ENCODE measurements around the gene B3GAT1.

- no peak for TF ChIP-seq CTCF (IDR thresholded peaks at IDR 0.05)
- TF ChIP-seq MXI1 (IDR thresholded peaks at IDR 0.05; ENCODE audit: low read depth, low read length): 0 out of 2 replicates have a peak, but pooled peaks have one; percentile 27
- no peak for TF ChIP-seq JUND (IDR thresholded peaks at IDR 0.05)
- no peak for TF ChIP-seq RFX5 (IDR thresholded peaks at IDR 0.05; ENCODE audit: low read length)
- no peak for TF ChIP-seq CHD2 (IDR thresholded peaks at IDR 0.05; ENCODE audit: low read length, partially characterized antibody)
- TF ChIP-seq TAF1 (IDR thresholded peaks at IDR 0.05; ENCODE audit: borderline replicate concordance, low read depth, low read length): no peak
- TF ChIP-seq EP300 (IDR thresholded peaks at IDR 0.05; ENCODE audit: borderline replicate concordance in 1 of 2, low read depth in 1 of 2, low read length in 1 of 2): no peak
- no peak for TF ChIP-seq POLR2AphosphoS5 (IDR thresholded peaks at IDR 0.05; ENCODE audit: low read depth, low read length)
- TF ChIP-seq MAX (IDR thresholded peaks at IDR 0.05; ENCODE audit: low read depth): no peak
- TF ChIP-seq FOSL2 (IDR thresholded peaks at IDR 0.05; ENCODE audit: borderline replicate concordance, low read depth): no peak
- TF ChIP-seq RAD21 (IDR thresholded peaks at IDR 0.05; ENCODE audit: low read length): peak; percentile 29
- no peak for TF ChIP-seq SIN3A (IDR thresholded peaks at IDR 0.05; ENCODE audit: borderline replicate concordance, low read depth, low read length)
- TF ChIP-seq EZH2phosphoT487 (IDR thresholded peaks at IDR 0.05; ENCODE audit: borderline replicate concordance, low read depth): no peak
- TF ChIP-seq NFIC (IDR thresholded peaks at IDR 0.05; ENCODE audit: borderline replicate concordance): no peak
These were observed at the start of gene B3GAT1 for GRCh38 chr11:134412203-134413042.

Data from SK-N-SH (cell line).